WERI-Rb-1 (cell line): ENCODE results near the gene TPO.
"Not testable (repeated sequence)": the region's sequence is repeated elsewhere in the genome, so short reads cannot be mapped to it uniquely, and the experiment has no call there.

Source experiments
- DNase-seq: peaks from one replicate; pipeline ENCODE4 v3.0.0-alpha.2; 2020
- H3K27ac ChIP-seq: fragments of 250-450 bp; sonication (Bioruptor Pico); 2 replicates; pipeline ENCODE4 v1.5.1; 2020; ENCODE audit warnings: mild to moderate bottlenecking, moderate library complexity
- H3K27me3 ChIP-seq: fragments of 250-450 bp; sonication (Bioruptor Pico); 2 replicates; pipeline ENCODE4 v1.5.1; 2021; ENCODE audit warnings: mild to moderate bottlenecking, low read depth, moderate library complexity; ENCODE audit not compliant: insufficient read depth, severe bottlenecking
- H3K36me3 ChIP-seq: fragments of 250-450 bp; sonication (Bioruptor Pico); 2 replicates; pipeline ENCODE4 v1.5.1; 2020; ENCODE audit warnings: mild to moderate bottlenecking, moderate library complexity
- H3K4me3 ChIP-seq: 2 replicates; pipeline ENCODE4 v1.5.1; 2011; ENCODE audit warnings: low read depth, mild to moderate bottlenecking, control low read depth, low read length
- H3K9me3 ChIP-seq: fragments of 250-450 bp; sonication (Bioruptor Pico); 2 replicates; pipeline ENCODE4 v1.5.1; 2021; ENCODE audit warnings: mild to moderate bottlenecking, moderate library complexity; ENCODE audit not compliant: severe bottlenecking
- TF ChIP-seq, protein P1 (sequence below): IDR thresholded peaks from 2 replicates; pipeline ENCODE4 v1.5.1; 2011; ENCODE audit warnings: low read depth, mild to moderate bottlenecking, control low read depth, inconsistent platforms, low read length

Gene TPO

DNA sequence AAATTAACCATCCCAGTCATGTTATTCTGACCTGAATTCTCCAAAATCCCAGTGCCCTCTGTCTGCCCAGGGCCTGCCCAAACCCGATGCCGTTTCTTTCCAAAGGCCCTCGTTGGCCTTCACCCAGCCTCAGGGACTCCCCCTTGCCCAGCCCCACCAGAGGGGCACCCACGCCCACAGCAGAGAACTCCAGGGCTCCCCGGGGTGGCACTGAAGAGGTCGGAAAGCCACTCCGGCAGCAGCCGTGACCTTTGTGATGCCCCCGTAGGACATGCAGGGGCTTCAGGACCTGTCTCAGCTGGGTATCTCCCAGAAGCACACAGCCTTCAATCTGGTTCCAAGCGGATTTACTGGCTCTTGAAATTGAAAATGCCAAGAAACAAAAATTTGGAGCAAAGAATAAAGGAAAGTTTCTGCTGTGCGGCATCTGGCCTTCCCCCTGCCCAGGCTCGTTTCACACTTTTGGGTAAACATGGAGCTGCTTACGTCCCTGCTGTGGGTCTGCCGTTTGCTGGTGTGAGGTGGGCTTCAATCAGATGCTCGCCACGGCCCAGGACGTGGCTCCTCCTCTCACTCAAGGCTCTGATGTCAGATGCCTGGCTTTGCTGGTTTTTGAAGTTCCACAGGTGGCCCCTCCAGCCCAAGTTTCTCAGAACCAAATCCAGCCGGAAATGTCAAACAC, 101.3 kb downstream of the TPO start:
- no peaks in the 10 kb centered on the region for H3K36me3 ChIP-seq
- TF ChIP-seq, protein P1, sequence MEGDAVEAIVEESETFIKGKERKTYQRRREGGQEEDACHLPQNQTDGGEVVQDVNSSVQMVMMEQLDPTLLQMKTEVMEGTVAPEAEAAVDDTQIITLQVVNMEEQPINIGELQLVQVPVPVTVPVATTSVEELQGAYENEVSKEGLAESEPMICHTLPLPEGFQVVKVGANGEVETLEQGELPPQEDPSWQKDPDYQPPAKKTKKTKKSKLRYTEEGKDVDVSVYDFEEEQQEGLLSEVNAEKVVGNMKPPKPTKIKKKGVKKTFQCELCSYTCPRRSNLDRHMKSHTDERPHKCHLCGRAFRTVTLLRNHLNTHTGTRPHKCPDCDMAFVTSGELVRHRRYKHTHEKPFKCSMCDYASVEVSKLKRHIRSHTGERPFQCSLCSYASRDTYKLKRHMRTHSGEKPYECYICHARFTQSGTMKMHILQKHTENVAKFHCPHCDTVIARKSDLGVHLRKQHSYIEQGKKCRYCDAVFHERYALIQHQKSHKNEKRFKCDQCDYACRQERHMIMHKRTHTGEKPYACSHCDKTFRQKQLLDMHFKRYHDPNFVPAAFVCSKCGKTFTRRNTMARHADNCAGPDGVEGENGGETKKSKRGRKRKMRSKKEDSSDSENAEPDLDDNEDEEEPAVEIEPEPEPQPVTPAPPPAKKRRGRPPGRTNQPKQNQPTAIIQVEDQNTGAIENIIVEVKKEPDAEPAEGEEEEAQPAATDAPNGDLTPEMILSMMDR, result no peak

DNA sequence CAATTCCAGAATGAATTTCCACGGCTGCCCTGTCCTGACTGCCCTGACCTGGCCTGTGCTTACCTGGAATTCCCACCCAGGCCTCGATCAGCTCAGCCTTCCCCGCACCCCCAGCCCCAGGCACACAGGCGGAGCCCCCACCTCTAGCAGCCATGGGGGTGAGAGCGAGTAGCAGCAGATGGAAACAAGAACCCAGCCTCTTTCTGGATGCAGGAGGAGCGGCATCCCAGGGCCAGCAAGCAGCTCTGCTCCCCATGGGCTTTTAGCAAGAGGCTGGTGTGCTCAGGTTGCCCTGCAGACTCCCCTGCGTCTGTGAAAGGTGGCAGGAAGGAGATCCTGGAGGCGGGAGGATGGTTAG, 101.8 kb downstream of the TPO start:
- Histone ChIP-seq H3K36me3 (no peaks in the 10 kb centered on the region), H3K4me3 (no peak overlapping the region), H3K27ac (no peak overlapping the region), H3K9me3 (no peaks in the 10 kb centered on the region), H3K27me3 (peaks cover 5% of the 10 kb centered on the region)
- TF ChIP-seq, protein P1, result no peak
- no peak for DNase-seq

More for the DNA sequence above, 101.3 kb downstream of the TPO start:
- no peak for DNase-seq
- Histone ChIP-seq H3K4me3 (no peak overlapping the region), H3K9me3 (no peaks in the 10 kb centered on the region), H3K27me3 (peaks cover 9% of the 10 kb centered on the region), H3K27ac (no peak overlapping the region)

DNA sequence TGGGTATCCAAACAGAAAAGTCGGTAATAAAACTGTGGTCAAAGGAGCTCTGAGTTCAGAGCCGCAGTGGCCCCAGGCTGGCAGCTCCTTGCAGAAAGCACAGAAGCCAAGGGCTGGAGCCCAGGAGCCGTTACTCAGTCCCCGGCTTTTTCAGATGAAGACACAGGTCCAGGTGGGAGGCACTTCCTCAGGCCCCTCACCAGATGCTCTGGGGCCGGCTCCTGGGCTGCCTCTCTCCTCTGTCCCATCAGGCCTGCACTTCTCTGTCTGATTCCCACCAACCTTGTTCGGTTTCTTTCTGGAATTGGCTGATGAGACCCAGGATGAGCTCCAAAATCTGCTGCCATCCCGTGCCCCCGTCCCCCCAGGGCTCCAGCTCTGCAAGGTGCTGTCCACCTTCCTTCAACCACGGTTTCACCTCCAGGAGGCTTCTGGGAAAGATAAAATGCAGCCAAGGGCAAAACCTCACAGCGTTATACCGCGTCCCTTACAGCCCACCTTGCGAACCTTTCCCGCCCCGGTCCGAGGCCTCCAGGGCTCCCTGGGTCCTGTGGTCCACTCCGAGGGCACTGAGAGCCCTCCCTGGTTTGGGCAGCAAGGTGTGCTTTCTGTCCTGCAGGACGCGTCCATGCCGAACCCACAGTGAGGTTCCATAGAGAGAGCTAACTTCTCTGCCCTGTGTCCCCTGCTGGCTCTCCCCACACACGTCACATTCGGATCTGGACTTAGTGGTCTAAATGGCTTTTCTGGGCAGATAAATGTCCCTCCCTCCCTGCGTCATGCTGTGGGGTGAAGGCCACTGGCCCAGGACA, 102.9 kb downstream of the TPO start:
- Histone ChIP-seq H3K36me3 (no peaks in the 10 kb centered on the region), H3K27ac (no peak overlapping the region), H3K27me3 (no peaks in the 10 kb centered on the region), H3K9me3 (no peaks in the 10 kb centered on the region), H3K4me3 (no peak overlapping the region)
- DNase-seq, result no peak
- TF ChIP-seq, protein P1, result no peak

DNA sequence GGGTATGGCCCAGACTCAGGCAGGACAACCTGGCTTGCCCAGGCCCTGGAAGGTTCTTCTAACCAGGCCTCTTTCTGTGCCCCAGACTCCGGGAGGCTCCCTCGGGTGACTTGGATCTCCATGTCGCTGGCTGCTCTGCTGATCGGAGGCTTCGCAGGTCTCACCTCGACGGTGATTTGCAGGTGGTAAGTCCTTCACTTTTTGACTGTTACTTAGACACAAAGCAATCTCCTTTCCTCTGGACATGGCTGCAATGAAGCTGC, 103.5 kb downstream of the TPO start:
- TF ChIP-seq, protein P1, result no peak
- H3K9me3 ChIP-seq, result no peaks in the 10 kb centered on the region
- H3K36me3 ChIP-seq, result no peaks in the 10 kb centered on the region
- H3K4me3 ChIP-seq, result no peak overlapping the region
- DNase-seq, result no peak
- no peaks in the 10 kb centered on the region for H3K27me3 ChIP-seq
- H3K27ac ChIP-seq, result no peak overlapping the region

- H3K27me3 ChIP-seq, H3K27ac ChIP-seq, H3K9me3 ChIP-seq, H3K36me3 ChIP-seq, DNase-seq, H3K4me3 ChIP-seq: not testable (repeated sequence)
Measured at GRCh38 chr2:1517291-1517690, 104.0 kb downstream of the TPO start.

GRCh38 chr2:1517786-1518185, 104.5 kb downstream of the TPO start:
- Histone ChIP-seq H3K4me3 (no peak overlapping the region), H3K36me3 (no peaks in the 10 kb centered on the region), H3K27ac (no peak overlapping the region), H3K27me3 (no peaks in the 10 kb centered on the region), H3K9me3 (no peaks in the 10 kb centered on the region)
- TF ChIP-seq, protein P1, result no peak
- DNase-seq, result no peak
